GM18498 (cell line): ENCODE data around the gene PTPRT.
"Not testable (repeated sequence)": the region's sequence is repeated elsewhere in the genome, so short reads cannot be mapped to it uniquely, and the experiment has no call there.

ENCODE experiments used
- ATAC-seq: cut with Tn5 transposase; IDR thresholded peaks from one replicate; pipeline ENCODE4 v1.9.1; 2021; ENCODE audit warnings: mild to moderate bottlenecking, moderate library complexity; ENCODE audit not compliant: unreplicated experiment

The PTPRT gene

DNA sequence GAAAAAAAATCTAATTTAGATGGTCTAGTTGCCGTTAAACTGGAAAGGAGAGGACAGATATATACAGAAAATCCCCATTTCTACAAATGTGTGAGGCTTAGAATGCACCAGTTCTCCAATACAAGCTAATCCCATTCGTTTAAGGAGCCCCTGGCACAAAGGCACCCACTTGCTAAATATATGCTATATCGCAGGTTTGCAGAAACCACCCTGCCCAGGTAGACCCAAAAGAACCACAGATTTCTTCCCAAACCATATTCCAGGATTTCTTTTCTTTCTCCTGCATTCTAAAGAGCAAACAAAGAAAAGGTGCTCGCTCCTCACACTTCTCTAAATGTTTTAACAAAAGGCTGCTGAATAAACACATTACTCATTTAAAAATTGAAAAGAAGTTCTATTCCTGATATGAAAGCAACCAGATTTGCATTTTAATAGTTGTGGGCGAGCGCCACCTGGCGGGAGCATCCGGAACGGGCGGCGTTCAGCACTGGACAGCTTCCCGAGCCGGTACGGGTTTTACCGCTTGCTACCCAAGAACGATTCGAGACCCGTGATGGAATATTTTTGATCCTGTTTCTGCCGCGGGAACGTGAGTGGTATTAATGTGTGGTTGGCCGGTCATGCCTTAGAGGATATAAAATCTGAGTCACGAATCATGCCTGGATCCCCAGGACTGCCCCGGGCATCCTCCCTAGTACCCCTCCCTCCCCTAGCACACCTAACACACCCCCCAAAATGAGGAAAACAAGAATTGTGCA, 2.1 kb downstream of the PTPRT start:
- peak; percentile 55 for ATAC-seq

DNA sequence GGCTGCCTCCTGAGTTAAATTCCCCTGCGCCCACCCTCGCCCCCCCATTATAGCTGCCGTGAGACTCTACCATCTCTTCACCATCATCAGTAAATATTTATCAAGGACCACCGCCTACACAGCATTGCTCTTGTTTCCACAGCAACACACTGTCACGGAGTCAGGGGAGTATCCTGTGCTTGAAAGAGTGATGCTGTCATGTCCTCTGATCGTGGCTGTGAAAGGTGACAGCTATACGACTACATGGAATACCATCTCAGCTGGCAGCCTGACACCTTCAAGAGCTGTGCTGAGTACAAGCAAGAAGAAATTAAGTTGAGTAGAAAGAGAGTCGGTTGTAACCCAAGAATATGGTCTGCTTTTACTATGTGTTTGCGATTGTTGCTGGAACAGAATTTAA, 3.4 kb downstream of the PTPRT start:
- ATAC-seq: no peak

DNA sequence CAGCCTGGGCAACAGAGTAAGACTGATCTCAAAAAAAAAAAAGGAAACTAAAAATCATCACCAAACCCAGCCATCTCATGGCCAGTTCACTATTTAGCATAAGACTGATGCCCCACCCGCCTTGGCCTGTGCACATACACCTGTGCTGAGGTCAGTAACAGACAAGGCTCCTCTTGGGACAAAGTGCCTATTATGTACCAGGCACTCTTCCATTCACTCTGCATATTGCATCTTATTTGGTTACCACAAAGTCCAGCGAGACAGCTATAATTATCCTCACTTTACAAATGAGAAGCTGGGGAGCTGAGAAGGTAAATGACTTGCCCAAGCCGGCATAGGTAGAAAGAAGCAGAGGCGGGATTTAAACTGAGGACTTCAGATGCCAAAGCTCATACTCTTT, 3.8 kb downstream of the PTPRT start:
- no peak for ATAC-seq

DNA sequence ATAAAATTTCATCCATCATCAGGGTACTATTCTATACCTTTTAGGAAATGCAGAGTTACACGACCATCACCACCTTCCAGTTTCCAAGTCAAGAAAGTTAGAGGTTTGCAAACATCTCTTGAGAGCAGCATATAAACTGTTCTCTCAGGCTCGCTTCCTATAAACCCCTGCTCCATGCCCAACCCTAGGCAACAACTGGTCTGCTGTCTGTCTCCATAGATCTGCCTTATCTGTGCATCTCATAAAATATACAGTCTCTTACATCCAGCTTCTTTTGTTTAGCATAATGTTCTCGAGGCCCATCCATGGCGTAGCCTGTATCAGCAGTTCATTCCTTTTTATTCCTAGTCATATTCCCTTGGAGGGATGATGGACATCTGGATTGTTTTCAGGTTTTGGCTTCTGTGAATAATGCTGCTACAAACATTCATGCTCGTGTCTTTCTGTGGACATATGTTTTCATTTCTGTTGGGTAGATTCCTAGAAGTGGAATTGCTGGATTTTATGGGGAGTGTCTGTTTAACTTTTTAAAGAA, 6.1 kb downstream of the PTPRT start:
- no peak for ATAC-seq

DNA sequence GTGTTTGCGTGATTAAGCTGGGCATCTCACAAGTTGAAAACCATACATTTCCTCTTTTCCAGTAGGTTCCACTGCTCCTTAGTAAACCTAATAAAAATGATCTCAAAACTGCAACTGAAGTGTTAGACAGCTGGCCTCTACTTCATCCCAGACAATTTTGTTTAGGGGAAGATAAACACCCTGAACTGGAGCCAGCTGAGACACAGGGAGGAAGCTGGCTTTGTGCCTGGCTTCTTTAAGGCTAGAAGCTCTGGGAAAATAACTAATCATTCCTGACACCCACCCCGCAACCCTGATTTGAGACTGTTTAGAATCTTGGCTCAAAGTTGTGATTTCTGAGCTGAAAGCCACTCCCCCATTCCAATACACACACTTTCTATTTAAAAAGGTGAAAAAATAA, 11.6 kb downstream of the PTPRT start:
- no peak for ATAC-seq

DNA sequence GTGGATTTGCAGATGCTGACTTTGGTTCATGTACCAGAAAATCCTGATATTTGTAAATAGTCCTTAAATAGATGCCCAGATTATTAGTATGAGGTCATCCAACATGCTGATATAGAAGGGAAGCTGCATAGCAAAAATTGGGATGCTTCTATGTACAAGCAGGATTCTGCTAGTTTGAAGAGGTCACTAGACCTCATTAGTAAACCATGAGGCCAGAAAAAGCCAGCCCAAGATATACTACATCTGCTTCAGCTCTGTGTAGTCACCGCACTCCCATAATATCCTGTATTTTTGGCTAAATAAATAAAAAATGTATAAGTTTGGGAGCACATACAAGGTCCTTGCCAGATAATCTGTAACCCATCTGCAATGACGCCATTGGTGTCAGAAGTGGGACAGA, 13.0 kb downstream of the PTPRT start:
- ATAC-seq: no peak

DNA sequence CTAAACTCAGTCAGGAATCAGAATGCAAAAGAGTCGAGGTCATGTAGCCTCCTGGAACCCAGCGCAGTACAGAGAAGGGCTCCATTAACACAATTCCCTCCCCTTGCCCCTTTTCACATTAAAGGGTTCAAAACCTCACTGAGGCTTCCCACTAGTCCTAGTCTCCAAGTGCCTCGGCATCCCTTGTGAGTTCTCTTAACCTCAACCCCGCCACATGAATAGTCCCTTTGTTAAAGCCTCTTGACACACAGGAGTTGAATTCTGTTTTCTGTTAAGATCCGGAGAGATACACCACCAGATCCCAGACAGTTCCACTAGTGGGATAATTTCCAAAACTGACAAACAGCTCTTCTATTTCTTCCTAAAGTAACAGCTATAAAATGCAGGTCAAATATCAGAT, 17.8 kb downstream of the PTPRT start:
- ATAC-seq: no peak

DNA sequence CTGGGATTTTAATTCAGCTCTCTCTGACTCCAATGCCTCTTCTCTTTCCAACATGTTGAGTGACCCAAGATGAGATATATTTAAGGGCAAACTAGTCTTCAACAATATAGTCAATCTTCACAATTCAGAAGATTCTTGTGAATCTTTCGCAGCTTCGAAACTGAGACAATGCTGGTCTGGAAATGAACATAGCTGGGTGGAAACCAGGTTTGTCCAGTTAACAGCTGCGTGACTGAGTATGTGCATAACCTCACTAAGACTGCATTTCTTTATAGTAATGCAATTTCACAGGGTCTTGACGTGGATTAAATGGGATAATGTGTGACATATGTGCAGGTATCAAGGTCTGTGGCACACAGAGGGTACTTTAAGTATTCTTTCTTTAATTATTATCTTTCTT, 18.9 kb downstream of the PTPRT start:
- no peak for ATAC-seq

DNA sequence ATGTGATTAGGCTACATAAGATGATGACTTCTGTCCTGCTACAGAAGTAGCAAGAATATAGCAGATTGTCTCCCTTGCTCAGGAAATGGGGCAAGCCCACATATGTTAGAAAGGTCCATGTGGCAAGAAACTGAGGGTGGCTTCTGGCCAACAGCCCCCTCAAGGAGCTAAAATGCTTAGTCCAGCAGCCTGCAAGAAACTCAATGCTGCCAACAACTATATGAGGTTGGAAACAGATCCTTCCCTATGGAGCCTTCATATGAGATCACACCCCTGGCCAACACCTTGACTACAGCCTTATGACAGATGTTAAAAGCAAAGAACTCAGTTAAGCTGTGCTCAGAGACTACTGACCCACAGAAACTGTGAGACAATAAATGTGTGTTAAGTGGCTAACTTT, 22.1 kb downstream of the PTPRT start:
- no peak for ATAC-seq

DNA sequence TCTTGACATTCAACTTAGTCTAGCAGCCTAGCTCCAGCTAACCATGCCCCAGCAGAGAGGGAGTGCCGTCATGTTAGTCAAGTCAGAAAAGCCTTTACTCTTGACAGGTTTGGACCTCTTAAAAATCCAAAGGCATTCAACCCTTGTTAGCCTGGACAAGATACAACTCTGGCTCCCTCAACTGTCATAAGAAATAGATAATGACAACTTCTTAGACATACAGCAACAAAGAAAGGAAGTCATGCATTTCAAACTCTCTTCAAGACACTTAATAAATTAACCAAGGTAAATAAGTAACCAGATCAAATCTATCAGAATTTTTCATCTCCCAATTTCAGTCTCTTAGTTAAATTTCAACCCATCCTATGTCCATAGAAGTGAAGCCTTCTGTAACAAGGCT, 22.7 kb downstream of the PTPRT start:
- ATAC-seq: no peak

DNA sequence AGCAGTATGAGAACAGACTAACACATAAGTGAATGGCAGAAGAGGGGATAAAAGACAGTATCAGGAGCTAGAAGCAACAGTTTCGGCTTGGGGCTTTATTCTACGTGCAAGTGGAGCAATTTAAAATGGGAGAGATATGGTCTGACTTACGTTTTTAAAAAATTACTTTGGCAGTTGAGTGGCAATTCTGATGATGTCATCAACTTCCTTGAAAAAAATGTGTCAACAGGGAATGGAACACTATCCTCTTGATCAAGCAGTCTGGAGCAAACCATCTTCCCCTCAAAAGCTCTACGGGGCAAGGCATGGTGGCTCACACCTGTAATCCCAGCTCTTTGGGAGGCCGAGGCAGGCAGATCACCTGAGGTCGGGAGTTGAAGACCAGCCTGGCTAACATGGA, 24.1 kb downstream of the PTPRT start:
- no peak for ATAC-seq

DNA sequence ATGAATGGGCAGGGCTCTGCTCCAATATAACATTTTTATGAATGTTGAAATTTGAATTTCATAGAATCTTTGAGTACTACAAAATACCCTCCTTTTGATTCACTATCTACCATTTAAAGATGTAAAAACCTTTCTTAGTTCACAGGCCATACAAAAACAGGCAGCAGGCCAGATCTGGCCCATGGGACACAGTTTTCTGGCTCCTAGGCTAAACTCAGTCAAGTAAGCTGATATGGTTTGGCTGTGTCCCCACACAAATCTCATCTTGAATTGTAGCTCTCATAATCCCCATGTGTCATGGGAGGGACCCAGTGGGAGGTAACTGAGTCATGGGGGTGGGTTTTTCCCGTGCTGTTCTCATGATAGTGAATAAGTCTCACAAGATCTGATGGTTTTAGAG, 25.0 kb downstream of the PTPRT start:
- not testable (repeated sequence) for ATAC-seq

DNA sequence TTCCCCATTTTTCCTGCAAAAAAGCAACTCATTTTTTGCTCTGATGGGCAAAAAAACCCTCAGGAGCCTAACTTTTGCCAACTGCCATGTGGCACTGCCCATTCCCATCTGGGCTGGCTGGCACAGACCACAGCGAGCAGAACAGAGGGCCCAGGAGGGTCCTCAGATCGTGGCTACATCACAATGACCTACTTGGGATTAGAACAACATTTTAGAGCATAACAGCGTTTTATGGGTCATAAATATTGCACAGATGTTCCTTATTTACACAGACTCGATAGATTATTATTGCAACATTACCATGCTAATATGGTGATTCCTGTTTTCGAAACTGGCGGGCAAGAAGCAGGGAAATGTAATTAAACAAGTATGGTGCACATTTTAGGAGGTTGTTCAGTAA, 28.0 kb downstream of the PTPRT start:
- no peak for ATAC-seq

DNA sequence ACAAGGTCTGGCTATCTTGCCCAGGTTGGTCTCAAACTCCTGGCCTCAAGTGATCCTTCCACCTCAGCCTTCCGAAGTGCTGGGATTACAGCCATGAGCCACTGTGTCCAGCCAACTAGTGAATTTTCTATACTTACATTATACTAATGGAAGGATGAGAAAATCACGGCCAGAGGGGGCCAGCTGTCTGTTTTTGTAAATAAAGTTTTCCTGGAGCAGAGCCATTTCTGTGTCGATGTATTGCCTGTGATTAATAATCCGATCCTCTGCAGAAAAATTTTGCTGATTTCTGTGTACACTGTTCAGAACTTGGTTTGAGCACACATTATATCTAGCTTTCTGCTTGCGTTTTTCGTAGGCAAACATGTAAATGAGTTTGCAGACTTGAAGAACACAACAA, 28.8 kb downstream of the PTPRT start:
- no peak for ATAC-seq

DNA sequence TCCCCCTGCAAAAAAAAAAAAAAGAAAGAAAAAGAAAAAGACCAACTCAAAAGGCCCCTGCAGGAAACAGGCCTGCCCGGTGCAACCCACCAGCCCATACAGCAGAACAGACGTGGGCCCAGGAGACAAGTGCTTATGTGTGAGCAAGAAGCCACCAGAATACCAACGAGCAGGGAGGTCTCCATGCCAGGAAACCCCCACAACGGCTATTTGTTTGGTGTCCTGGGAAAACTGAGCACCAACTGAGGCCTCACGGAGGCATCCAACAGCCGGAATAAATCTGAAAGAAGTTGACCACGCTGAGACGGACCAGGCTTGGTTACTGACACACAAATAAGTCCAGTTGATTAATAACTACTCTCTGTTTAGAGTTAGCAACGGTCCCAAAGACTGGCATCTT, 29.7 kb downstream of the PTPRT start:
- no peak for ATAC-seq

DNA sequence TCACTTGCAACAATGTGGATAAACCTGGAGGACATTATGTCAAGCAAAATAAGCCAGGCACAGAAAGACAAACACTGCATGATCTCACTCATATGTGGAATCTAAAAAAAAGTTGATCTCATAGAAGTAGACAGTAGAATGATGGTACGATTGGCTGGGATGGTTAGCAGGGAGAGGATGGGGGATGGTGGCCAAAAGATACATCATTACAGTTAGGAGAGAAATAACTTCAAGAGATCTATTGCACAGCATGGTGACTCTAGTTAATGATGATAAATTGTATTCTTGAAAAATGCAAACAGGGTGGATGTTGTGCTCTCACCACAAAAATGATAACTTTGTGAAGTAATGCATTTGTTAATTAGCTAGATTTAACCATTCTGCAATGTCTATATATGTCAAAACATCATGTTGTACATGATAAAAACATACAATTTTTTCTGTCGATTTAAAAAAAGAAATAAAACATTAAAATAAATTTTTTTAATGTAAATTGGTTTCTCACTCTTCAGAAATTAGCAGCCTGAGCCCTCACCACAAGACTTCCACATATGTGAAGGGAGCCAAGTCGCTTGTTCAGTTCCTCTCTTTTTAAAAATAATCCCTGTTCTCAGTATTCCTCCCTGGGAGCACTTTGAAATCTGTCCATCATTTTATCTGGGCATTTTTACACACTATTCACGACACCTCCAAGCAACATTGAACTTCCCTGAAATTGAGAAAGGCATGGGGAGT, 34.2 kb downstream of the PTPRT start:
- no peak for ATAC-seq

DNA sequence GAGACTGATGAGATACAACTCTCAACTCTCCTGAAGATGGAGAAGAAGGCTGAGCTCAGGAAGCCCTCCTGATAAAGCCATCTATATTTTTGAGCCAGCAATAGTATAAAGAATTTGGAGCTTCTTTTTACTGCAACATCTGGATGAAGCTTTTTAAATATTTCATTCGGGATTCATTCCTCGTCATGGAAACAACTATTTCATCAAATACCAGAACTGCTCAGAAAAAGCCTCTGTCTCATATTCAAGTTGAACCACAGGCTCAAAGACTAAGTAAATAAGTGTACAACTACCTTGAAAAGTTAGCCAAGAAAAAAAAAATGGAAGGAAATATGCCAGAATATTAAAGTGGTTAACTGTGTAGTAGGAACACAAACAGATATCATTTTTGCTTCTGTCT, 37.8 kb downstream of the PTPRT start:
- no peak for ATAC-seq

DNA sequence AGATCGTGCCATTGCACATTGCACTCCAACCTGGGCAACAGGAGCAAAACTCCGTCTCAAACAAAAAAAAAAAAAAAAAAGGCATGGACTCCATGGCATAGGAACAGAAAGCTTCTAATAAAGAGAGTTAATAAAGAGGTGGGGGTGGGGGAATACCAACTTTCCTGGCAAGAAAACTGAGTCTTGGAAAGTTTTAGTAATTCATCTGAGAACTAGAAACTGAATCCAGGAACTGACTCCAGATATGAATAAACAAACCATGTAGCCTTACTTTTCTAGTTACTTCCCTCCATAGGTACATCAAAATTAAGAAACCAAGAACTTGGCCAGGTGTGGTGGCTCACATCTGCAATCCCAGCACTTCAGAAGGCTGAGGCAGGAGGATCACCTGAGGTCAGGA, 38.5 kb downstream of the PTPRT start:
- no peak for ATAC-seq

DNA sequence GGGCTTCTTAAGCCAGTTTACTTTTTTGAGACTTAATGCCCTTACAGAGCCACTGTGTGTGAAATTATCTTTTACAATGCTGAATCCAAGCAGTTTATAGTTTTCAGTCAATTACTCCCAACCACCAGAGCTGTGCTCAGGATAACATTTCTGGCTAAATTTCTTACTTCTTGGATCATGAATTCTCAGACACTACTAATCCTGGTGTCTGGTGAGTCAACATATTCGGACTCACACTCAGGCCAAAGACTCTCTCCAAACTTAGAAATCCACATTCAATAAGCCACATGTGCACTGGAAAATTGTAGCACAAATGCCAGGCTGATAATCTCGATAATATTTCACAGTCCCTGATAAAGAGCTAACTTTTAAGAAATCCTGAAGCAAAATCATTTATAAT, 49.0 kb downstream of the PTPRT start:
- ATAC-seq: no peak

DNA sequence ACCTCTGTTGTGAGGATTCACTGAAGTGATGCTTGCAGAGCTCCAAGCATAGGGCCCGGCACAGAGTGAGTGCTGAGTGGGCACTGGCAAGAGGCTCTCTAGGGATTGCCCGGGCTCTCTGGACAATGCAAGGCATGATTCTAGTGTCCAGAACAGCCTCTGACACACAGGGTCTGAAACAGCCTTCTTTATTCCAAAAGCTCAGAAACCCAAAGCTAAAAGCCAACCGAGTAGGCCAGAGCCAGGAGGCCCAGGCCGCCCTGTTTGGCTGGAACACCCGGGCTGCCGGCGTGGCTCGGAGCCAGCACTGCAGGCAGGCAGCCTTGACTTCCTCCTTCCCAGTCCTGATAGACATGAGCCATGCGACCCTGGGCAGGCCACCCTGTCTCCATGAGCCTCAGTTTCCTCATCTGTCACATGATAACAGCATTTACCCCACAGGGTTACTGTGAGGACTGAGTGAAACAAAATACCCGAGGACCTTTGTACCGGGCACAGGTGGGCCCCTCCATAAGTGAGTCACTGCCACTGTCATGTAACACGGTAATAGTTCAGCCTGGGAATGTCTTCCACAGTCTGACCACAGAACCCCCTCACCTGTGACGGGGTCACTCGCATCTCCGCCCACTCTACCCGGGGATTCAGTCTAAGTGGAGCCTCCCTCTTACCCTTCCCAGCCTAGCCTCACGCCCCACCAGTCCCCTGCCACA, 51.5 kb downstream of the PTPRT start:
- no peak for ATAC-seq

DNA sequence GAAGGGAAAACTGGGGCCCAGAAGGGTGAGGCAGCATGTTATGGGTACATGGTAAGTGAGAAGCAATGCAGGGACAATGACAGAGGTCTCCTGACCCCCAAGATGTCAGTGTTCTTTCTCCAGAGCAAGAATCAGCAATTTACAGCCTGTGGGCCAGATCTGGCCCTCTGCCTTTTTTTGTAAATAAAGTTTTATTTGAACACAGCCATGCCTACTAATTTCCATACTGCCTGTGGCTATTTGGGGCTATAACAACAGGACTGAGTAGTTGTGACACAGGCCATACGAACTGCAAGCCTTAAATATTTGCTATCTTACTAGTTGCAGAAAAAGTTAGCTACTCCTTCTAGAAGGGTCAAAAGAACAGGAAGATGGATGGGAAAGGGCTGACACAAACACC, 52.5 kb downstream of the PTPRT start:
- ATAC-seq: no peak

DNA sequence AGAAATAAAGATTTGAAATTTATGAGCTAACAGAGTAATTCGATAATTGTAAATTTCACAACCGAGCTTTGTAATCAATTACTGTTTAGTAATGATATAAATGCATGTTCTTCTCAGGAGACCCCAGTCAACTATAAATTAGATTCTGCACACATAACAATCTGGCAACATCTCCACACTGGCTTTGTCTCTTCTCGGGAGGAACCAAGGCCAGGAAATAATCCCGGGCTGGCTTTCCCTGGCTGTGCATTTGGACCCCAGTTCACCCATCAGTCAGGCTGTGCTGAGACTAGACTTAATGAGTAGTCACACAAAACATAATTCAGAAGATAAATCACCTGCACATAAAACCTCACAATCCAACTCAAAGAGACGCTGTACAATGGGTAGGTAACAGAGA, 65.5 kb downstream of the PTPRT start:
- no peak for ATAC-seq
